Neural progenitor cell (in vitro differentiated cells): ENCODE measurements around the gene GAD1. TPM values are rescaled to one million over a fixed set of nuclear protein-coding genes. Genes with fewer than 3 reads are reported as not detected.

Experiments
- DNase-seq: peaks from one replicate; pipeline ENCODE4 v3.0.0-alpha.2; 2016; ENCODE audit warnings: low spot score
- H2AFZ ChIP-seq: fragments of 200-600 bp; sonication (generic); replicated peaks from 2 replicates; pipeline ENCODE4 v1.6.1; 2016; ENCODE audit warnings: antibody characterized with exemption
- H3F3A ChIP-seq: fragments of 200-600 bp; sonication (generic); 2 replicates; pipeline ENCODE4 v1.6.1; 2016; ENCODE audit warnings: antibody characterized with exemption, low read depth
- H3K27ac ChIP-seq: fragments of 200-600 bp; sonication (generic); 2 replicates; pipeline ENCODE4 v1.5.1; 2016; ENCODE audit warnings: mild to moderate bottlenecking
- H3K27me3 ChIP-seq: fragments of 200-600 bp; sonication (generic); 2 replicates; pipeline ENCODE4 v1.6.1; 2016; ENCODE audit warnings: mild to moderate bottlenecking, moderate library complexity
- H3K36me3 ChIP-seq: fragments of 200-600 bp; sonication (generic); 2 replicates; pipeline ENCODE4 v1.5.1; 2016
- H3K4me1 ChIP-seq: fragments of 200-600 bp; sonication (generic); 2 replicates; pipeline ENCODE4 v1.6.1; 2016; ENCODE audit warnings: mixed run types
- H3K4me2 ChIP-seq: fragments of 200-600 bp; sonication (generic); 2 replicates; pipeline ENCODE4 v1.6.1; 2016
- H3K4me3 ChIP-seq: fragments of 200-600 bp; sonication (generic); 2 replicates; pipeline ENCODE4 v1.5.1; 2016
- H3K79me2 ChIP-seq: fragments of 200-600 bp; sonication (generic); 2 replicates; pipeline ENCODE4 v1.6.1; 2016; ENCODE audit warnings: low read depth
- H3K9ac ChIP-seq: fragments of 200-600 bp; sonication (generic); 2 replicates; pipeline ENCODE4 v1.6.1; 2016
- H3K9me3 ChIP-seq: fragments of 200-600 bp; sonication (generic); 2 replicates; pipeline ENCODE4 v1.5.1; 2016; ENCODE audit warnings: low read depth
- H4K20me1 ChIP-seq: fragments of 200-600 bp; sonication (generic); 2 replicates; pipeline ENCODE4 v1.6.1; 2016; ENCODE audit warnings: low read depth
- H3K27ac Mint-ChIP-seq: 3 replicates; pipeline ENCODE4 v1.8.0; 2021; ENCODE audit warnings: mixed read lengths
- H3K27me3 Mint-ChIP-seq: 2 replicates; pipeline ENCODE4 v1.8.0; 2022; ENCODE audit warnings: low read depth, mild to moderate bottlenecking, inconsistent platforms, moderate library complexity, mixed read lengths; ENCODE audit not compliant: insufficient read depth
- H3K36me3 Mint-ChIP-seq: 3 replicates; pipeline ENCODE4 v1.8.0; 2021; ENCODE audit warnings: mixed read lengths
- H3K4me1 Mint-ChIP-seq: 3 replicates; pipeline ENCODE4 v1.8.0; 2021; ENCODE audit warnings: mixed read lengths
- H3K4me3 Mint-ChIP-seq: 3 replicates; pipeline ENCODE4 v1.8.0; 2021; ENCODE audit warnings: mild to moderate bottlenecking, moderate library complexity, mixed read lengths
- H3K9me3 Mint-ChIP-seq: 3 replicates; pipeline ENCODE4 v1.8.0; 2020; ENCODE audit warnings: mixed read lengths
- EZH2 ChIP-seq: fragments of 200-600 bp; sonication (generic); IDR thresholded peaks from 2 replicates; pipeline ENCODE4 v1.6.1; 2017; ENCODE audit warnings: antibody characterized with exemption, mild to moderate bottlenecking, moderate library complexity
- EZH2phosphoT487 ChIP-seq: fragments of 200-600 bp; sonication (generic); IDR thresholded peaks from 2 replicates; pipeline ENCODE4 v1.6.1; 2017; ENCODE audit warnings: antibody characterized with exemption
- total RNA-seq: library from RNA; depleted of rRNA; stranded (reverse); fragments of >200 nt; gene quantifications from 2 replicates; pipeline ENCODE4 v1.2.3, GENCODE V29; 2015; ENCODE audit warnings: low replicate concordance
- TF ChIP-seq, protein P1 (sequence below): fragments of 200-600 bp; sonication (generic); IDR thresholded peaks from 2 replicates; pipeline ENCODE4 v1.5.1; 2017; ENCODE audit warnings: antibody characterized with exemption, mild to moderate bottlenecking

GAD1 gene
- total RNA-seq, 1 donor from 2014 or later = 10.7 TPM

DNA sequence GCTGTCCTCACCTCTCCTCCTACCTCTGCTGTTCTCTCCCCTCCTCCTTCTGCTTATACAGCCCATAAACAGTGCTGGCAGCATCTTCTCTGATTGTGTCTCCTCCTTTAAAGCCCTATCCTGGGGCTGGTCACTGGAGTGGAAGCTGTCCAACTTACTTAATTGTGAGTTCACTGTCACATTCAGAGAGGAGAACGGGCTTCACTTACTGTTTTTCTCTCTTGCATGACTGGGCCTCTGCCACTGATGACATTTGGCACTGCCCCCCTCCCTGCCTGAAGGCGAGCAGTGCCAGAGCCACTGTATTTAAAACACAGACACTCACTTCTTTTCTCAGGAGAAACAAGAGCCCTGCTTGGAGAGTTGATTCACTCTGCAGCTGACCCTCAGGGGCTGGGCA lies 12.3 kb downstream of the GAD1 start:
- no peak for DNase-seq
- Histone ChIP-seq H3K79me2 (no peaks in the 10 kb centered on the region), H3K27ac (no peak overlapping the region), H3K4me1 (peaks cover under 1% of the 10 kb centered on the region), H3K9ac (no peak overlapping the region), H3K27me3 (peaks cover 38% of the 10 kb centered on the region), H3K4me3 (no peak overlapping the region), H3K4me2 (no peak overlapping the region), H2AFZ (no peak overlapping the region), H3K9me3 (no peaks in the 10 kb centered on the region), H3F3A (no peaks in the 10 kb centered on the region), H3K36me3 (no peaks in the 10 kb centered on the region), H4K20me1 (no peaks in the 10 kb centered on the region)
- no peaks in the 10 kb centered on the region for H3K9me3 Mint-ChIP-seq
- peaks cover 6% of the 10 kb centered on the region for H3K36me3 Mint-ChIP-seq
- H3K27me3 Mint-ChIP-seq = peaks cover 14% of the 10 kb centered on the region
- no peak overlapping the region for H3K27ac Mint-ChIP-seq
- TF ChIP-seq EZH2 = no peak
- TF ChIP-seq, protein P1, sequence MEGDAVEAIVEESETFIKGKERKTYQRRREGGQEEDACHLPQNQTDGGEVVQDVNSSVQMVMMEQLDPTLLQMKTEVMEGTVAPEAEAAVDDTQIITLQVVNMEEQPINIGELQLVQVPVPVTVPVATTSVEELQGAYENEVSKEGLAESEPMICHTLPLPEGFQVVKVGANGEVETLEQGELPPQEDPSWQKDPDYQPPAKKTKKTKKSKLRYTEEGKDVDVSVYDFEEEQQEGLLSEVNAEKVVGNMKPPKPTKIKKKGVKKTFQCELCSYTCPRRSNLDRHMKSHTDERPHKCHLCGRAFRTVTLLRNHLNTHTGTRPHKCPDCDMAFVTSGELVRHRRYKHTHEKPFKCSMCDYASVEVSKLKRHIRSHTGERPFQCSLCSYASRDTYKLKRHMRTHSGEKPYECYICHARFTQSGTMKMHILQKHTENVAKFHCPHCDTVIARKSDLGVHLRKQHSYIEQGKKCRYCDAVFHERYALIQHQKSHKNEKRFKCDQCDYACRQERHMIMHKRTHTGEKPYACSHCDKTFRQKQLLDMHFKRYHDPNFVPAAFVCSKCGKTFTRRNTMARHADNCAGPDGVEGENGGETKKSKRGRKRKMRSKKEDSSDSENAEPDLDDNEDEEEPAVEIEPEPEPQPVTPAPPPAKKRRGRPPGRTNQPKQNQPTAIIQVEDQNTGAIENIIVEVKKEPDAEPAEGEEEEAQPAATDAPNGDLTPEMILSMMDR = no peak
- no peak for TF ChIP-seq EZH2phosphoT487
- no peak overlapping the region for H3K4me3 Mint-ChIP-seq
- peaks cover 15% of the 10 kb centered on the region for H3K4me1 Mint-ChIP-seq

DNA sequence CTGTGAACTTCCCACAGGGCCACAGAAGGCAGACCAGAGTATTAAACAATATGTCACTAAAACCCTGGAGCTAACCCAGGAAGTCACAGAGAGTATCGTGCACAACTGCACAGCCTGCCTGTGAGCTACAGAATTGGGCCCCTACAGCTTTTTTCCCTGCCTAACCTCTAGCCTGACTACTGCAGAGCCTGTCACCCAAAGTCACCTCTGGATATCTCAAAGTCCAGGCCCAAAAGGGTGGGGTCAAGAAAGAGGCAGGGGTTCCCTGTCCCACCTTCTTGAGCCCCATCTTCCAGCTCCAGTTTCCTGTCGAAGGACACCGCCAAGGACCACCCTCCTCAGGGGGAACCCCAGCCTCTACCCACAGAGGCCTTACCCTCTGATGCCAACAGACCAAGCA lies 13.5 kb downstream of the GAD1 start:
- H3K9me3 ChIP-seq = no peaks in the 10 kb centered on the region
- no peak overlapping the region for H3K27ac ChIP-seq
- no peaks in the 10 kb centered on the region for H3F3A ChIP-seq
- Mint-ChIP-seq H3K4me3 (no peak overlapping the region), H3K9me3 (no peaks in the 10 kb centered on the region), H3K36me3 (peaks cover 5% of the 10 kb centered on the region), H3K27ac (no peak overlapping the region), H3K27me3 (peaks cover 7% of the 10 kb centered on the region), H3K4me1 (peaks cover 12% of the 10 kb centered on the region)
- TF ChIP-seq, protein P1 = no peak
- TF ChIP-seq EZH2 = no peak
- no peak for TF ChIP-seq EZH2phosphoT487
- H3K79me2 ChIP-seq = no peaks in the 10 kb centered on the region
- no peaks in the 10 kb centered on the region for H3K4me1 ChIP-seq
- no peak overlapping the region for H2AFZ ChIP-seq
- no peaks in the 10 kb centered on the region for H3K36me3 ChIP-seq
- no peak for DNase-seq
- no peak overlapping the region for H3K9ac ChIP-seq
- H4K20me1 ChIP-seq = no peaks in the 10 kb centered on the region
- H3K4me3 ChIP-seq = no peak overlapping the region
- H3K4me2 ChIP-seq = no peak overlapping the region
- peaks cover 27% of the 10 kb centered on the region for H3K27me3 ChIP-seq

DNA sequence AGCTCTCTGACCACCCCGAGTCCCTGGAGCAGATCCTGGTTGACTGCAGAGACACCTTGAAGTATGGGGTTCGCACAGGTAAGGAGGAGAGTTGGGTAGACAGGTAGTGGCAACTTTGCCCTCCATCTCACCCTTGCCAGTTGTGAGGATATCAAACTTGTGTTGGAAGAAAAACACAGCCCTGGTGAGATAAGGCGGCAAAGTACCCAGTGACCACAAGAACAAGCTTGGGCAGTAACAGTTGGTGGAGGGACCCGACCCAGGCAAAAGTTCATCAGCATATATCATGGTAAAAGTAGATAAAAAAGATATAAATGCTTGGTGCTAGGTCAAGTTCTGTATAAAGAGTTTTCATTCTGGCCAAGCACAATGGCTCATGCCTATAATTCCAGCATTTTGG lies 14.4 kb downstream of the GAD1 start:
- Histone ChIP-seq H3K79me2 (no peaks in the 10 kb centered on the region), H3K4me2 (no peak overlapping the region), H3K9me3 (no peaks in the 10 kb centered on the region), H3K27ac (no peak overlapping the region), H3K4me3 (no peak overlapping the region), H2AFZ (no peak overlapping the region), H3K9ac (no peak overlapping the region), H3K4me1 (no peaks in the 10 kb centered on the region), H4K20me1 (no peaks in the 10 kb centered on the region), H3K27me3 (peaks cover 17% of the 10 kb centered on the region), H3K36me3 (no peaks in the 10 kb centered on the region), H3F3A (no peaks in the 10 kb centered on the region)
- H3K27me3 Mint-ChIP-seq = peaks cover 6% of the 10 kb centered on the region
- peaks cover 3% of the 10 kb centered on the region for H3K36me3 Mint-ChIP-seq
- peaks cover 12% of the 10 kb centered on the region for H3K4me1 Mint-ChIP-seq
- TF ChIP-seq, protein P1 = no peak
- no peak for TF ChIP-seq EZH2
- TF ChIP-seq EZH2phosphoT487 = no peak
- H3K9me3 Mint-ChIP-seq = no peaks in the 10 kb centered on the region
- no peak for DNase-seq
- H3K4me3 Mint-ChIP-seq = no peak overlapping the region
- no peak overlapping the region for H3K27ac Mint-ChIP-seq
